Fibroblast of the conjunctiva (primary cell): ENCODE measurements around the gene SRGAP2B.
"Not testable (repeated sequence)": the region's sequence is repeated elsewhere in the genome, so short reads cannot be mapped to it uniquely, and the experiment has no call there.

ENCODE experiments used
- DNase-seq: peaks from one replicate; pipeline ENCODE4 v3.0.0-alpha.2; 2010; ENCODE audit warnings: low read depth

The SRGAP2B gene

GRCh38 chr1:144894454-144895201 is 200.5 kb downstream of the SRGAP2B start:
- DNase-seq, result not testable (repeated sequence)

- not testable (repeated sequence) for DNase-seq
Observed at GRCh38 chr1:144893710-144894438, 201.3 kb downstream of the SRGAP2B start.

- DNase-seq, result not testable (repeated sequence)
Observed at GRCh38 chr1:144893062-144893461, 202.1 kb downstream of the SRGAP2B start.

GRCh38 chr1:144889450-144890115 is 205.5 kb downstream of the SRGAP2B start:
- not testable (repeated sequence) for DNase-seq

GRCh38 chr1:144883022-144883421 is 212.1 kb downstream of the SRGAP2B start:
- not testable (repeated sequence) for DNase-seq

- not testable (repeated sequence) for DNase-seq
Observed at GRCh38 chr1:144882343-144882742, 212.8 kb downstream of the SRGAP2B start.

- DNase-seq, result not testable (repeated sequence)
Observed at GRCh38 chr1:144858607-144859006, 236.5 kb downstream of the SRGAP2B start.
